ENCODE data around the gene ADCY3.

ADCY3 gene

DNA sequence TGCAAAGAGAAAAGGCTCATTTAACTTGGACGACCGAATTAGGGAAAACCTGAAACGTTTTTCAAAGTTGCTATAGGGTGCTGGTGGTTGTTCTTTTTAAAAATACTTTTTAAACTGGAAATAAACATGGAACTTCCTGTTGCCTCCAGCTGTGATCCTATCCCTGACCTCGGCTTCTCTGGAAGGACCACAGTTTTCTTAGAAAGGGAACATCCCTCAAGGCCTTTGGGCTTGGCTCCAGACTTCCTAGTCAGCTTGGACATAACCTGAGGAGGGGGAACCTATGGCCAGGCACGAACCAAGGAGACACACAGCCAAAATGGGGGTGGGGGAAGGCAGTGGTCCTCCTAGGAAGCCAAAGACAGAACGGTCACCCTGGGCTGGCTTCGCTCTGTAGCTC, 69.1 kb downstream of the ADCY3 start:
- TF ChIP-seq CTCF (IDR thresholded peaks at IDR 0.05; ENCODE audit: insufficient read depth, low read depth, low read length, missing control alignments), result no peak
- no peak for DNase-seq (ENCODE audit: low read depth)
- H3K4me3 ChIP-seq (ENCODE audit: low read length), result no peak overlapping the region

DNA sequence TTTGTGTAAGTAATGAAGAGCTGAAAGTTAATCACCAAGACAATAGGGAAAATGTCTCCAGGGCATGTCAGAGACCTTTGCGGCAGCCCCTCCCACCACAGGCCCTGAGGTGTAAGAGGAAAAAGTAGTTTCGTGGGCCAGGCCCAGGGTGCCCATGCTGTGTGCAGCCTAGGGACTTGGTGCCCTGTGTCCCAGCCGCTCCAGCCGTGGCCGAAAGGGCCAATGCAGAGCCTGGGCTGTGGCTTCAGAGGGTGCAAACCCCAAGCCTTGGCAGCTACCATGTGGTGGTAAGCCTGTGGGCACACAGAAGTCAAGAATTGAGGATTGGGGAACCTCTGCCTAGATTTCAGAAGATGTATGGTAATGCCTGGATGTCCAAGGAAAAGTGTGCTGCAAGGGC, 74.3 kb downstream of the ADCY3 start:
- TF ChIP-seq CTCF (IDR thresholded peaks at IDR 0.05; ENCODE audit: insufficient read depth, low read depth, low read length, missing control alignments), result no peak
- no peak for DNase-seq (ENCODE audit: low read depth)
- no peak overlapping the region for H3K4me3 ChIP-seq (ENCODE audit: low read length)

- DNase-seq (ENCODE audit: low read depth), result no peak
- no peak overlapping the region for H3K4me3 ChIP-seq (ENCODE audit: low read length)
- no peak for TF ChIP-seq CTCF (IDR thresholded peaks at IDR 0.05; ENCODE audit: insufficient read depth, low read depth, low read length, missing control alignments)
Observed at GRCh38 chr2:24844023-24844685, 75.9 kb downstream of the ADCY3 start.

- no peak for TF ChIP-seq CTCF (IDR thresholded peaks at IDR 0.05; ENCODE audit: insufficient read depth, low read depth, low read length, missing control alignments)
- no peak overlapping the region for H3K4me3 ChIP-seq (ENCODE audit: low read length)
- DNase-seq (ENCODE audit: low read depth), result no peak
Observed at GRCh38 chr2:24843330-24843860, 76.6 kb downstream of the ADCY3 start.

DNA sequence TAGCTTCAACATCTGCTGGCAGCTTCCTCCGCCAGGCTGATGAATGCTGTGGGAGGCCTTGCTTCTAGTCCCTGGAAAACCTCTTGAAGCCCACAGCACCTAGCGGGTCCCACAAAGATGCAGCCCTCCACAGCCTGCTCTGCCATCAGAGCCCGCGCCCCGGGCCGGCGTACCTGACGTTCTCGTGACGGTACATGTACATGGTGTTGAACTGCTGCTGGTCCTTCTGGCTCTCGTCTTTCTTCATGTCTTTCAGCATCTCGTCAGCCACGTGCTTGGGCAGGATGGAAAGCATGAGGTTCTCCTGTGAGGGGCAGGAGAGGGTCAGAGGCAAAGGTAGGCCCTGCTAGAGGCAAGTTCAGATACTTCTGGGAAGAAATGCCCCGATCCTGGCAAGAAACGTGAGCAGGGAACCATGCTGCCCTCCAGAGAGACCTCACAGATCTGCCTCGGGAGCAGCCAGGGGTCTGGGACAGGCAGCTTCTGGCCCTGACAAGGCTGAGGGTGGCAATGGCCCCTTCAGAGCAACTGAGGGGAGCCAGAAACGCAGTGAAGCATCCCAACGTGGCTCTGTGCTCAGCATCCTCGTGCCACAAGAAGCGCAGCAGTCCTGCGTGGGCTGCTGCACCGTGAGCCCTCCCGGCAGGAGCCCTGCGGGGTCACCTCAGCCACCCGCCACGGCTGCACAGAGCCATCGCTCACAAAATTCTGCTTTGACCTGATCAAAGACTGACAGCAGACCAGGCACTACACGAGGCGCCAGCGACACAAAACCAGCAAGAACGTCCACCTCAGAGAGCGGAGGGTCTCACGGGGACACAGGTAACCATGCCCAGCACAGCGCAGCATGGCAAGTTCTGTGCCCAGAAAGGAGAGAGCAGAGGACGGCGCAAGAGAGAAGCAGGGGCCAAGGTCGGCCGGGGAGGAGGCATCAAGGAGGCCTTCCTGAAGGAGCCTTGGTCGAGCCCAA, 77.7 kb downstream of the ADCY3 start:
- no peak for TF ChIP-seq CTCF (IDR thresholded peaks at IDR 0.05; ENCODE audit: insufficient read depth, low read depth, low read length, missing control alignments)
- no peak overlapping the region for H3K4me3 ChIP-seq (ENCODE audit: low read length)
- no peak for DNase-seq (ENCODE audit: low read depth)

GRCh38 chr2:24840962-24841945, 78.8 kb downstream of the ADCY3 start:
- DNase-seq (ENCODE audit: low read depth), result no peak
- H3K4me3 ChIP-seq (ENCODE audit: low read length), result no peak overlapping the region
- no peak for TF ChIP-seq CTCF (IDR thresholded peaks at IDR 0.05; ENCODE audit: insufficient read depth, low read depth, low read length, missing control alignments)

Data from epithelial cell of esophagus (primary cell).